Measurements from ENCODE around the gene APOL1.
"Not testable (repeated sequence)": the region's sequence is repeated elsewhere in the genome, so short reads cannot be mapped to it uniquely, and the experiment has no call there.

APOL1 gene

GRCh38 chr22:36244522-36245391 is 8.2 kb upstream of the APOL1 start:
- DNase-seq (ENCODE audit: low spot score), result peak; percentile 66

GRCh38 chr22:36245805-36246356 is 7.1 kb upstream of the APOL1 start:
- no peak for DNase-seq (ENCODE audit: low spot score)

- no peak for DNase-seq (ENCODE audit: low spot score)
Measured at GRCh38 chr22:36246718-36247117, 6.2 kb upstream of the APOL1 start.

GRCh38 chr22:36247955-36248354 is 5.0 kb upstream of the APOL1 start:
- no peak for DNase-seq (ENCODE audit: low spot score)

GRCh38 chr22:36249160-36249559 is 3.8 kb upstream of the APOL1 start:
- no peak for DNase-seq (ENCODE audit: low spot score)

GRCh38 chr22:36250292-36250960 is 2.5 kb upstream of the APOL1 start:
- DNase-seq (ENCODE audit: low spot score), result not testable (repeated sequence)

- DNase-seq (ENCODE audit: low spot score), result not testable (repeated sequence)
Measured at GRCh38 chr22:36251979-36252608, 839 bp upstream of the APOL1 start.

- DNase-seq (ENCODE audit: low spot score), result no peak
Measured at GRCh38 chr22:36253523-36254490, 874 bp downstream of the APOL1 start.

- not testable (repeated sequence) for DNase-seq (ENCODE audit: low spot score)
Measured at GRCh38 chr22:36255572-36255971, 2.6 kb downstream of the APOL1 start.

GRCh38 chr22:36256478-36256877 is 3.5 kb downstream of the APOL1 start:
- DNase-seq (ENCODE audit: low spot score), result no peak

GRCh38 chr22:36257308-36257707 is 4.4 kb downstream of the APOL1 start:
- no peak for DNase-seq (ENCODE audit: low spot score)

- no peak for DNase-seq (ENCODE audit: low spot score)
Measured at GRCh38 chr22:36257948-36258670, 5.2 kb downstream of the APOL1 start.

GRCh38 chr22:36258701-36259614 is 6.0 kb downstream of the APOL1 start:
- no peak for DNase-seq (ENCODE audit: low spot score)

- DNase-seq (ENCODE audit: low spot score), result no peak
Measured at GRCh38 chr22:36259615-36260300, 6.8 kb downstream of the APOL1 start.

- not testable (repeated sequence) for DNase-seq (ENCODE audit: low spot score)
Measured at GRCh38 chr22:36261675-36262074, 8.7 kb downstream of the APOL1 start.

- not testable (repeated sequence) for DNase-seq (ENCODE audit: low spot score)
Measured at GRCh38 chr22:36262307-36262706, 9.4 kb downstream of the APOL1 start.

- DNase-seq (ENCODE audit: low spot score), result not testable (repeated sequence)
Measured at GRCh38 chr22:36263216-36263673, 10.3 kb downstream of the APOL1 start.

GRCh38 chr22:36263886-36264664 is 11.1 kb downstream of the APOL1 start:
- not testable (repeated sequence) for DNase-seq (ENCODE audit: low spot score)
